Vagina (tissue), 2 donors: ENCODE data around the gene MYO1A. TPM values are rescaled to one million over a fixed set of nuclear protein-coding genes. Genes with fewer than 3 reads are reported as not detected.

Experiments used
- DNase-seq, 2 donors: peaks; one replicate each; pipeline ENCODE4 v3.0.0-alpha.2; 2017; ENCODE audit errors: extremely low spot score in 2 of 2
- H3K27ac ChIP-seq: fragments of 200-600 bp; sonication (generic); one replicate; pipeline ENCODE4 v1.5.1; 2019
- H3K27me3 ChIP-seq: fragments of 200-600 bp; sonication (generic); one replicate; pipeline ENCODE4 v1.5.1; 2019
- H3K36me3 ChIP-seq, 2 donors: fragments of 200-600 bp; sonication (generic); one replicate each; pipeline ENCODE4 v1.5.1; 2017 to 2019
- H3K4me1 ChIP-seq: fragments of 200-600 bp; sonication (generic); one replicate; pipeline ENCODE4 v1.5.1; 2019
- H3K4me3 ChIP-seq, 2 donors: fragments of 200-600 bp; sonication (generic); 1 replicate in 1 of 2; 2 replicates in 1 of 2; pipeline ENCODE4 v1.5.1; 2016 to 2019
- H3K9me3 ChIP-seq: fragments of 200-600 bp; sonication (generic); one replicate; pipeline ENCODE4 v1.5.1; 2019
- CTCF ChIP-seq, 3 experiments: fragments of 450-650 bp in 2 of 3; fragments of 200-600 bp in 1 of 3; sonication (generic) in 1 of 3; IDR thresholded peaks; one replicate each; pipeline ENCODE4 v1.5.1; 2017 to 2019; ENCODE audit warnings: antibody characterized with exemption in 3 of 3, mild to moderate bottlenecking in 2 of 3, moderate library complexity in 2 of 3
- POLR2A ChIP-seq, 2 donors: fragments of 450-650 bp; IDR thresholded peaks; one replicate each; pipeline ENCODE4 v1.6.1; 2017; ENCODE audit warnings: antibody characterized with exemption in 2 of 2, mild to moderate bottlenecking in 2 of 2, moderate library complexity in 2 of 2
- POLR2AphosphoS5 ChIP-seq, 2 donors: sonication (generic); formaldehyde crosslinking; IDR thresholded peaks; one replicate each; pipeline ENCODE4 v1.9.0; 2017; ENCODE audit warnings: antibody characterized with exemption in 2 of 2, mild to moderate bottlenecking in 2 of 2, low read depth in 1 of 2; ENCODE audit not compliant: insufficient read depth in 1 of 2
- intact Hi-C: fragments of 100-400 bp; cut with DNase I; formaldehyde crosslinking; loops from one replicate; pipeline ENCODE4 v1.15.1; 2023
- total RNA-seq: library from RNA; depleted of rRNA; stranded (reverse); fragments of >200 nt; gene quantifications from one replicate; pipeline ENCODE4 v1.2.3, GENCODE V29; 2016

MYO1A gene
- total RNA-seq, 1 donor from 2014 or later, result 1.2 TPM

DNA sequence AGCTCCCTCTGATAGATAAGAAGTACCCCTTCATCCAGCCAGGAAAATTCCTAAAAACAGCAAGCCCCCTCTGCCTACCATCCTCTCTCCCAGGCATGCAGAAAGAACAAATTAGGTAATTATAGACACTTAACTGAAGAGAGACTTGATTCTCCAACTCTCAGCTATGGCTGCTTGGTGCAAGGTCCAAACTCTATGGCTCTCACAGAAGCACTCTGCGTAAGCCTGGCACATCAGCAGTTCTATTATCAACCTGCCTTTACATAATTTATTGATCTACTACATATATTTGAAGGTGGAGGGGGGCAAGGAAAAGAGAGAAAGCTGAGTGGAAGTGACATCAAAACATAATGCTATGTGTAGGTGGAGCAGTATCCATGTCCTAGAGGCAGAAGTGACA lies 1.1 kb upstream of the MYO1A start:
- DNase-seq, result no peak
- Histone ChIP-seq H3K36me3 (no peaks in the 10 kb centered on the region), H3K4me3 (no peak overlapping the region), H3K9me3 (no peaks in the 10 kb centered on the region), H3K27me3 (no peaks in the 10 kb centered on the region), H3K4me1 (no peaks in the 10 kb centered on the region), H3K27ac (no peak overlapping the region)
- intact Hi-C loops, result no loop called here
- TF ChIP-seq POLR2A (IDR thresholded peaks at IDR 0.05) (no peak), CTCF (IDR thresholded peaks at IDR 0.05) (no peak), POLR2AphosphoS5 (IDR thresholded peaks at IDR 0.05; ENCODE audit: insufficient read depth in 1 of 2, low read depth in 1 of 2) (no peak)

- no peaks in the 10 kb centered on the region for H3K4me1 ChIP-seq
- TF ChIP-seq POLR2AphosphoS5 (IDR thresholded peaks at IDR 0.05; ENCODE audit: insufficient read depth in 1 of 2, low read depth in 1 of 2) (no peak), CTCF (IDR thresholded peaks at IDR 0.05) (no peak), POLR2A (IDR thresholded peaks at IDR 0.05) (no peak)
- no peaks in the 10 kb centered on the region for H3K27me3 ChIP-seq
- no peaks in the 10 kb centered on the region for H3K9me3 ChIP-seq
- no peak overlapping the region for H3K27ac ChIP-seq
- H3K36me3 ChIP-seq, result no peaks in the 10 kb centered on the region
- intact Hi-C loops, result no loop called here
- no peak overlapping the region for H3K4me3 ChIP-seq
- DNase-seq, result no peak
Observed at GRCh38 chr12:57049119-57049446, 846 bp downstream of the MYO1A start.

DNA sequence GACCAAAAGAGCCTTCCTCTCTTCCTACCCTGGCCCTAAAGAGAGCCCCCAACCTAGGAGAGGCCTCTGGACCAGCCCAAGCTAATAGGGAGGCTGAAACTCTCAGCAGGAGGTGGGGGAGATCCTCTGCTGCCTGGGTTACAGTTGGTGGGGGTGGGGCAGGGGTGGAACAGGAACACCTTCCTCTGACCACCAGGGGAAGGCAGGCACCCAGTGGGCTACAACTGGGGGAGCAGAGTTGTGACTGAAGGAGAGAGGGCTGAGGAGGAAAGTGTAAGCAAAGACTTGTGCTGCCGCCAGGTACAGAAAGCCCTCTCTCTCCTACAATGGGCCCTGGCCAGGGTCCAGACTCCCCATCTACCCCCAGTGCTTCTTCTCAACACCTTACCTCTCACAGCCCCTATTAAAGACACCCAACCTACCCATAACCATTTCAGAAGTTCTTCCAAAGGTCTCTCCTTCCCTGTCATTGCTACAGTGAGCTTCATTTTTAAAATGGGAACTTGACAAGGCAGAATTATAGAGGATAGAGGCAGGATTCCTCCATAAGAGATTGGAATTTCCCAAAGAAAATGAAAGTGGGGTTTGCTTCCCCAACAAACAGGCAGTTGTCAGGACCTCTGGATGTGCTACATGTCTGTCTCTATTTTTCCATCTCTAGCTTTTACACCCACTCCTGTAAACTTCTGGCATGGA lies 1.4 kb downstream of the MYO1A start:
- H3K36me3 ChIP-seq, result no peaks in the 10 kb centered on the region
- intact Hi-C loops, result no loop called here
- no peaks in the 10 kb centered on the region for H3K9me3 ChIP-seq
- TF ChIP-seq POLR2A (IDR thresholded peaks at IDR 0.05) (no peak), POLR2AphosphoS5 (IDR thresholded peaks at IDR 0.05; ENCODE audit: insufficient read depth in 1 of 2, low read depth in 1 of 2) (no peak), CTCF (IDR thresholded peaks at IDR 0.05) (no peak)
- H3K27me3 ChIP-seq, result no peaks in the 10 kb centered on the region
- no peak overlapping the region for H3K27ac ChIP-seq
- no peak for DNase-seq
- H3K4me3 ChIP-seq, result no peak overlapping the region
- H3K4me1 ChIP-seq, result no peaks in the 10 kb centered on the region

DNA sequence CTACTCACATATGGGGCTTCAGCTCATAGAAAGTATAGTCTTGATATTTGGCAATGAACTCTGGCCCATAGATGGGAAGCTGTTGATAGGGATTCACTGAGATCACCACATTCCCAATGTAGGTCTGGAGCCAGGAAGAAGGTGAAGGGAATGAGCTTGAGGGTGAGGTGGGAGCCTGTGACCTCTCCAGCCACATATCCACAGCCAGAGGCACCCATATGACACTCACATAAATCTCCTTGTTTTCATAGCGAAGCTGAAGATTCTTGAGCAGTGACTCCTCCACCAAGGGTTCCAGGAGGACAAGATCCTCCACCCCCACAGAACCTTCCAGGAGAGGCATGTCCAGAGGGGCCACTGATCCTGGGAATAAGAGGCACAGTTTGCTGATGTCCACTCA lies 1.9 kb downstream of the MYO1A start:
- no peak for DNase-seq
- no peak for TF ChIP-seq CTCF (IDR thresholded peaks at IDR 0.05)
- no peak for TF ChIP-seq POLR2AphosphoS5 (IDR thresholded peaks at IDR 0.05; ENCODE audit: insufficient read depth in 1 of 2, low read depth in 1 of 2)
- TF ChIP-seq POLR2A (IDR thresholded peaks at IDR 0.05), result no peak
- H3K4me1 ChIP-seq, result no peaks in the 10 kb centered on the region
- no peaks in the 10 kb centered on the region for H3K27me3 ChIP-seq
- no peaks in the 10 kb centered on the region for H3K36me3 ChIP-seq
- no peak overlapping the region for H3K4me3 ChIP-seq
- no peak overlapping the region for H3K27ac ChIP-seq
- H3K9me3 ChIP-seq, result no peaks in the 10 kb centered on the region
- intact Hi-C loops, result no loop called here

GRCh38 chr12:57046947-57047890 lies 2.7 kb downstream of the MYO1A start:
- intact Hi-C loops, result no loop called here
- no peak for TF ChIP-seq POLR2AphosphoS5 (IDR thresholded peaks at IDR 0.05; ENCODE audit: insufficient read depth in 1 of 2, low read depth in 1 of 2)
- TF ChIP-seq POLR2A (IDR thresholded peaks at IDR 0.05), result no peak
- no peaks in the 10 kb centered on the region for H3K4me1 ChIP-seq
- no peaks in the 10 kb centered on the region for H3K27me3 ChIP-seq
- H3K27ac ChIP-seq, result no peak overlapping the region
- no peak for DNase-seq
- H3K4me3 ChIP-seq, result no peak overlapping the region
- no peaks in the 10 kb centered on the region for H3K36me3 ChIP-seq
- no peaks in the 10 kb centered on the region for H3K9me3 ChIP-seq
